BE2C (cell line): Measurements from ENCODE around the gene GAB3.

ENCODE experiments used
- DNase-seq: peaks from one replicate; pipeline ENCODE4 v3.0.0-alpha.2; 2020
- H3K27me3 ChIP-seq: fragments of 250-450 bp; sonication (Bioruptor Pico); 2 replicates; pipeline ENCODE4 v1.5.1; 2020; ENCODE audit warnings: mild to moderate bottlenecking
- H3K36me3 ChIP-seq: fragments of 250-450 bp; sonication (Bioruptor Pico); 2 replicates; pipeline ENCODE4 v1.5.1; 2020; ENCODE audit warnings: mild to moderate bottlenecking
- H3K4me1 ChIP-seq: fragments of 250-450 bp; sonication (Bioruptor Pico); 2 replicates; pipeline ENCODE4 v1.5.1; 2020
- H3K4me3 ChIP-seq: 2 replicates; pipeline ENCODE4 v1.5.1; 2011; ENCODE audit warnings: low read depth, low read length
- H3K9me3 ChIP-seq: fragments of 250-450 bp; sonication (Bioruptor Pico); 2 replicates; pipeline ENCODE4 v1.5.1; 2020
- TF ChIP-seq, protein P1 (sequence below): IDR thresholded peaks from 2 replicates; pipeline ENCODE4 v1.5.1; 2012; ENCODE audit warnings: mild to moderate bottlenecking, low read depth, low read length

The GAB3 gene

DNA sequence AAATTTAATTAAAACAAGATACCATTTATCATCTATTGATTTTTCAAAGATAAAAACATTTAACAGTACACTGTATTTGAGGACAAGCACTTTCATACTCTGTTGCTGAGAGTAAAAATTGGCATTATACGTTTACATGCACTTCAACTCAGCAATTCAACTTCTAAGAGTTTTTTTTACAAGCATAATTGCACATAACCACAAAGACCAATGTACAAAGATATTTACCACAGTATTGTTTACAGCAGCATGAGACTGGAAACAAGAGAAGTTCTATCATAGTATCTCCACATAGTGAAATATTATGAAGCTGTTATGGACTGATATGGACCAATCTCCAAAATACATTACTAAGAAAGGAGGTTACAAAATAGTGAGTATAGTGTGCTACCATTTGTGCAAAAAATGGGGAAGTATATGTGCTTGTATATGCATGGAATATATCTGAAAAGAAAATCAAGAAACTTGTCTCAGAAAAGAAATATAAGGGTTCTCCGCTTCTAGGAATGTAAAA lies 10.9 kb downstream of the GAB3 start:
- H3K9me3 ChIP-seq, result no peaks in the 10 kb centered on the region
- no peaks in the 10 kb centered on the region for H3K36me3 ChIP-seq
- H3K4me3 ChIP-seq, result no peak overlapping the region
- DNase-seq, result no peak
- TF ChIP-seq, protein P1, sequence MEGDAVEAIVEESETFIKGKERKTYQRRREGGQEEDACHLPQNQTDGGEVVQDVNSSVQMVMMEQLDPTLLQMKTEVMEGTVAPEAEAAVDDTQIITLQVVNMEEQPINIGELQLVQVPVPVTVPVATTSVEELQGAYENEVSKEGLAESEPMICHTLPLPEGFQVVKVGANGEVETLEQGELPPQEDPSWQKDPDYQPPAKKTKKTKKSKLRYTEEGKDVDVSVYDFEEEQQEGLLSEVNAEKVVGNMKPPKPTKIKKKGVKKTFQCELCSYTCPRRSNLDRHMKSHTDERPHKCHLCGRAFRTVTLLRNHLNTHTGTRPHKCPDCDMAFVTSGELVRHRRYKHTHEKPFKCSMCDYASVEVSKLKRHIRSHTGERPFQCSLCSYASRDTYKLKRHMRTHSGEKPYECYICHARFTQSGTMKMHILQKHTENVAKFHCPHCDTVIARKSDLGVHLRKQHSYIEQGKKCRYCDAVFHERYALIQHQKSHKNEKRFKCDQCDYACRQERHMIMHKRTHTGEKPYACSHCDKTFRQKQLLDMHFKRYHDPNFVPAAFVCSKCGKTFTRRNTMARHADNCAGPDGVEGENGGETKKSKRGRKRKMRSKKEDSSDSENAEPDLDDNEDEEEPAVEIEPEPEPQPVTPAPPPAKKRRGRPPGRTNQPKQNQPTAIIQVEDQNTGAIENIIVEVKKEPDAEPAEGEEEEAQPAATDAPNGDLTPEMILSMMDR, result no peak
- H3K4me1 ChIP-seq, result no peaks in the 10 kb centered on the region
- H3K27me3 ChIP-seq, result no peaks in the 10 kb centered on the region

DNA sequence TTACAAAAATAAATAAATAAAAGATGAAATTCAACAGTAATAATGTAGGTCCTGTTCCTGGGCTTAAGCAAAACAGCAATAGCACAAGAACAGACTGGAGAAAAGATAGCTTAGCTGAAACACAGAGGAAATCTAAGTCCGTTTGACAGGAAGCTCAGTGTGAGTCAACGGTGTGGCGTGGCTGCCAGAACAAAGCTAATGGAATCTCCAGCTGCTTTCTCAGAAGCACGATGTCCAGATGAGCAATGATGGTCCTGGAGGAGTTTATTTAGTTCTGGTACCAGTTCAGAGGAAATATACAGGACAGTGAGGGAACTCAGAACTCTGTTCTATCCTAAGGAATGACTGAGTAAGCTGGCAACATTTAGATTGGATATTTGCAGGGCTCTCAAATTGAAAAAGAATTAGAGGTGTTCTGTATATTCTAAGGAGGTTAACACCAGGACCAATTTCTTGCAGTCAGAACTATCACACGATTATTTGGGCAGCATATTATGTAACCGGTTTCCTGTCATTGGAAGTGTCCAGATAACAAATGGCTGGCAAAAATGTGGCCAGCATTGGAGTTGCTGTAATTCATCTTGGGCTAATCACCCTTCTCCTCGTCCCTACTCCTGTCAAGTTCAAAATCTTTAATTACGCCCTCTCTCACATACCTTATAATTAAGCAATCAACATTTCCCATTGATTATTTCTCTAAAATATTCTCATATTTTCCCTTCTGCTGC lies 12.7 kb downstream of the GAB3 start:
- Histone ChIP-seq H3K27me3 (no peaks in the 10 kb centered on the region), H3K9me3 (no peaks in the 10 kb centered on the region), H3K4me3 (no peak overlapping the region), H3K4me1 (no peaks in the 10 kb centered on the region), H3K36me3 (no peaks in the 10 kb centered on the region)
- DNase-seq, result no peak
- TF ChIP-seq, protein P1, result no peak

DNA sequence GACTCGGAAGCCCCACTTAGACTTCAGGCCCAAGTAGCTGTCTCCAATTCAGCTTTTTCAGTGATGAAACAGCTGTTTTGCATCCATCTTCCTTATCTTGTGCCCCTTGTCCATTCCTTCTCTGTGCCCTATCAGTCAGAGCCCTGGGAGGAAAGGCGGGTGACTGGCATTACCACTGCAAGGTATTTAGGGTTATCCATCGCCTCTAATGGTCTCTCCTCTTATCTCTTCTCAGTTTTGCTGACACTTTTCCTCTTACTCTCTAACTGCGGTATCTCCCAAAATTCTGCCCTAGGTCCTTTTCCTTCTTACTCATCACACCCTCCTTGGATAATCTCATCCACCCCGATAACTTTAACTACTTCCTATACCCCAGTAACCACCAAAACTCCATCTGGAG lies 13.7 kb downstream of the GAB3 start:
- H3K36me3 ChIP-seq, result no peaks in the 10 kb centered on the region
- no peak for DNase-seq
- H3K4me1 ChIP-seq, result no peaks in the 10 kb centered on the region
- TF ChIP-seq, protein P1, result no peak
- H3K9me3 ChIP-seq, result no peaks in the 10 kb centered on the region
- H3K4me3 ChIP-seq, result no peak overlapping the region
- H3K27me3 ChIP-seq, result no peaks in the 10 kb centered on the region

DNA sequence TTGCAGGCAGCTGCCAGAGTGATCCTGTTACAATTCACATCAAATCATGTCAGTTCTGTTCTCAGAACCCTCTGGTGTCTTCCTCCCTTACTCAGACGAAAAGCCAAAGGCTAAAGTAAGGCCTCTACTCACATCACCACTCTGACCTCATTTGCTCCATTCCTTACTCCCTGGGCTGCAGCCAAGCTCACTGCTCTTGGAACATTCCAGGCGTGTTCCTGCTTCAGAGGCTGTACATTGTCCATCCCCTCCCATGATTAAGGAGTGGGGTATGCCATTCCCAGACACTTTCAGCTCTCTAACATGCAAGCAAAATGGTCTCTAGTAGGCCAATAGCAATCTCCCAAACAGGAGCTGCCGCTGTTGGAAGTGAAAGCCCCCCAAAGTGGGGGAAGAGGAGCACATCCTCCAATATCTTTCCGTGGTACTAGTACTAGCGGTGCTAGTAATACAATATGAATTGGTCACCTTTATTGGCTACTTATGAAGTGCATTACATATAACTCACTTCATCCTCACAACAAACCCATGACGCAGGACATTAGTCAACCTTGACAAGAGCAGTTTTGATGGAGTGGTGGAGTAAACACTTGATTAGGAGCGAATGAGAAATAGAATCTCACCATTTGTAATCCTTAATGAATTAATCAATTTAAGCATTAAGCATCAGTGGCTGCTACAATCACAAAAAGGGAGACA lies 15.0 kb downstream of the GAB3 start:
- Histone ChIP-seq H3K9me3 (no peaks in the 10 kb centered on the region), H3K4me3 (no peak overlapping the region), H3K4me1 (no peaks in the 10 kb centered on the region), H3K27me3 (no peaks in the 10 kb centered on the region), H3K36me3 (no peaks in the 10 kb centered on the region)
- TF ChIP-seq, protein P1, result no peak
- no peak for DNase-seq

DNA sequence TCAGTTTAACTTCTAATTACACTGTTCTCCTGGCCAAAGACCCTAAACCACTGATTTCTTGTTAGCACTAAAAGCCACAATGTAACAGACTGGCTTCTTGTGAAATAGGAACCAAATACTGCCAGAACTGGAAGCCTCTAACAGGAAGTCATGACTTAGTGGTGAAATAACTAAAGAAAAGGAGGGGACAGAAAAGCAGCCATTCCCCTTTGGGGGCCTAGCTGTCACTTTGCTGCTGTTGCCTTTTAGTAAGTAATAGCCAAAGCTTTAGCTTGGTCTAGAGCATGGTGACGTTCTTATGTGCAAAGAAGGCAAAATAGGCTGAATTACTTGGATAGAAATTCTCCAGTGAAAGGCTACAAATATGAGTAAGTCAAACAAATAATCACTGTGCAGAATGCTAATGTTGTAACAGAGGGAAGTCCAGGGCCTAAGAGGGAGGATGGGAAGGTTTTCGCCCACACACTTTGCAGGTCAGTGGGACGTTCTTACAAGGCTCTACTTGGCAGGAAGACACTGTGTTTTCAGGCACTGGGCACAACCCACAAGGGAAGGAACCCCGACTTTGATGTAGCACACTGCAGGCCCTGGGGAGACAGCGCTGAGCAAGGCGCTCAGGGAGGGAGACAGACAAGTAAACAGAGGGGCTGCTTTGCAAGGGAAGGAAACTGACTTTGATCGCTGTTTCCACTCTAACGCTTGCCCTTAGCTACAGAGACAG lies 16.7 kb downstream of the GAB3 start:
- no peaks in the 10 kb centered on the region for H3K36me3 ChIP-seq
- no peak overlapping the region for H3K4me3 ChIP-seq
- TF ChIP-seq, protein P1, result no peak
- no peaks in the 10 kb centered on the region for H3K9me3 ChIP-seq
- no peak for DNase-seq
- H3K27me3 ChIP-seq, result no peaks in the 10 kb centered on the region
- H3K4me1 ChIP-seq, result no peaks in the 10 kb centered on the region
